ENCODE measurements around the gene CA7.

The CA7 gene

GRCh38 chr16:66844342-66845079 lies at the start of gene CA7:
CA7 (plus strand) TSS chr16:66844414; CDS start chr16:66844488, 74 bp downstream.
- TF ChIP-seq MAX (IDR thresholded peaks at IDR 0.05; ENCODE audit: low read depth, low read length) = no peak
- no peak for TF ChIP-seq MYC (IDR thresholded peaks at IDR 0.05; ENCODE audit: low read depth, low read length)
- no peak for TF ChIP-seq POLR2A (IDR thresholded peaks at IDR 0.05; ENCODE audit: extremely low read depth, insufficient read length)
- no peak for TF ChIP-seq CTCF (IDR thresholded peaks at IDR 0.05; ENCODE audit: low read depth, low read length)
- no peak for DNase-seq (ENCODE audit: low read depth)
- H3K4me3 ChIP-seq (ENCODE audit: low read depth, low read length) = no peak within 1 kb of the TSS

- no peak for TF ChIP-seq MYC (IDR thresholded peaks at IDR 0.05; ENCODE audit: low read depth, low read length)
- no peak for TF ChIP-seq MAX (IDR thresholded peaks at IDR 0.05; ENCODE audit: low read depth, low read length)
- no peak for TF ChIP-seq POLR2A (IDR thresholded peaks at IDR 0.05; ENCODE audit: extremely low read depth, insufficient read length)
- TF ChIP-seq CTCF (IDR thresholded peaks at IDR 0.05; ENCODE audit: low read depth, low read length) = no peak
- no peak overlapping the region for H3K4me3 ChIP-seq (ENCODE audit: low read depth, low read length)
- DNase-seq (ENCODE audit: low read depth) = no peak
Measured at GRCh38 chr16:66798161-66798560, 46.1 kb upstream of the CA7 start.

GRCh38 chr16:66800856-66801255 lies 43.4 kb upstream of the CA7 start:
- TF ChIP-seq POLR2A (IDR thresholded peaks at IDR 0.05; ENCODE audit: extremely low read depth, insufficient read length) (no peak), CTCF (IDR thresholded peaks at IDR 0.05; ENCODE audit: low read depth, low read length) (no peak), MYC (IDR thresholded peaks at IDR 0.05; ENCODE audit: low read depth, low read length) (no peak), MAX (IDR thresholded peaks at IDR 0.05; ENCODE audit: low read depth, low read length) (no peak)
- no peak for DNase-seq (ENCODE audit: low read depth)
- no peak overlapping the region for H3K4me3 ChIP-seq (ENCODE audit: low read depth, low read length)

- no peak for DNase-seq (ENCODE audit: low read depth)
- TF ChIP-seq MYC (IDR thresholded peaks at IDR 0.05; ENCODE audit: low read depth, low read length) (no peak), MAX (IDR thresholded peaks at IDR 0.05; ENCODE audit: low read depth, low read length) (no peak), CTCF (IDR thresholded peaks at IDR 0.05; ENCODE audit: low read depth, low read length) (no peak), POLR2A (IDR thresholded peaks at IDR 0.05; ENCODE audit: extremely low read depth, insufficient read length) (no peak)
- H3K4me3 ChIP-seq (ENCODE audit: low read depth, low read length) = no peak within 1 kb of the TSS
Measured at GRCh38 chr16:66801320-66802105, 42.7 kb upstream of the CA7 start, which contains the start of gene TERB1. TERB1 (minus strand) TSS chr16:66801584; CDS start chr16:66796798, 4,786 bp downstream.

- no peak overlapping the region for H3K4me3 ChIP-seq (ENCODE audit: low read depth, low read length)
- TF ChIP-seq MAX (IDR thresholded peaks at IDR 0.05; ENCODE audit: low read depth, low read length) = no peak
- TF ChIP-seq CTCF (IDR thresholded peaks at IDR 0.05; ENCODE audit: low read depth, low read length) = no peak
- peak; percentile 16 for DNase-seq (ENCODE audit: low read depth)
Measured at GRCh38 chr16:66802159-66802558, 42.1 kb upstream of the CA7 start.

Data from NB4 (cell line).